Activated T-helper 1 cell treated with anti-CD3 and anti-CD28 coated beads, Interleukin-12 subunit alpha, Interleukin-12 subunit beta, Interleukin-2, Interleukin-4 antibody, amounts not matched to agents 30 ng/mL and 10 ng/mL and 1 ng/mL, durations not matched to agents 14 hours and 24 hours and 36 hours (primary cell): ENCODE measurements around the gene SNPH. TPM values are rescaled to one million over a fixed set of nuclear protein-coding genes. Genes with fewer than 3 reads are reported as not detected.

Source experiments
- DNase-seq: peaks from one replicate; pipeline ENCODE4 v3.0.0; 2021; ENCODE audit warnings: low spot score
- H3K27ac Mint-ChIP-seq: one replicate; pipeline ENCODE4 v1.8.0; 2021; ENCODE audit warnings: mild to moderate bottlenecking, mixed read lengths
- H3K27me3 Mint-ChIP-seq: one replicate; pipeline ENCODE4 v1.8.0; 2022; ENCODE audit warnings: mild to moderate bottlenecking, moderate library complexity, mixed read lengths; ENCODE audit not compliant: insufficient read depth
- H3K36me3 Mint-ChIP-seq: one replicate; pipeline ENCODE4 v1.8.0; 2021; ENCODE audit warnings: low read depth, mixed read lengths
- H3K4me1 Mint-ChIP-seq: one replicate; pipeline ENCODE4 v1.8.0; 2021; ENCODE audit warnings: low read depth, mixed read lengths
- H3K4me3 Mint-ChIP-seq: one replicate; pipeline ENCODE4 v1.8.0; 2021; ENCODE audit warnings: mild to moderate bottlenecking, moderate library complexity, mixed read lengths
- H3K9me3 Mint-ChIP-seq: one replicate; pipeline ENCODE4 v1.8.0; 2021; ENCODE audit warnings: mixed read lengths
- intact Hi-C: fragments of 100-400 bp; cut with micrococcal nuclease; formaldehyde crosslinking; loops from one replicate; pipeline ENCODE4 v1.15.1; 2024
- total RNA-seq: library from RNA; stranded (reverse); gene quantifications from 2 replicates; pipeline ENCODE4 v1.2.3, GENCODE V29; 2022

Gene SNPH
- total RNA-seq, 1 donor from 2014 or later = 2.5 TPM

DNA sequence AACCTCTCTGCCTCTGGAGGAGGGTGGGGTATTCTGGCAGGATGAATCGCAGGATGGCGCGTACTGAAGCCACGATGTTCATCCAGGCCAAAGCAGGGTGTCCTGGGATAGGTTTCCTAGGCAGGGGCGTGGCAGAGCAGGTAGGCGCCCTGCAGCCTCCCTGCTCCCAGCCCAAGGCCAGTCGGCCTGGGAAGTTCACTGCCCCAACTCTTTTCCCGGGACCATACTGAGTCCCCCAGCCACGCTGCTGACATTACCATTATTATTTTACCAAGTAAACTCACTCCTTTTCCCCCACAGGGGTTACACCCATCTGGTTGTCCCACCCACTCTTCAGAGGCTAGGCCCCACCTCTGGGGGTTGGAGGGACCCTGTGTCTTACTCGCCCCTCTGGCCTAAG lies 41.1 kb downstream of the SNPH start:
- intact Hi-C loops = no loop called here
- Mint-ChIP-seq H3K36me3 (no peaks in the 10 kb centered on the region), H3K27ac (no peak overlapping the region), H3K27me3 (no peaks in the 10 kb centered on the region), H3K9me3 (no peaks in the 10 kb centered on the region), H3K4me3 (no peak overlapping the region), H3K4me1 (no peaks in the 10 kb centered on the region)
- no peak for DNase-seq

DNA sequence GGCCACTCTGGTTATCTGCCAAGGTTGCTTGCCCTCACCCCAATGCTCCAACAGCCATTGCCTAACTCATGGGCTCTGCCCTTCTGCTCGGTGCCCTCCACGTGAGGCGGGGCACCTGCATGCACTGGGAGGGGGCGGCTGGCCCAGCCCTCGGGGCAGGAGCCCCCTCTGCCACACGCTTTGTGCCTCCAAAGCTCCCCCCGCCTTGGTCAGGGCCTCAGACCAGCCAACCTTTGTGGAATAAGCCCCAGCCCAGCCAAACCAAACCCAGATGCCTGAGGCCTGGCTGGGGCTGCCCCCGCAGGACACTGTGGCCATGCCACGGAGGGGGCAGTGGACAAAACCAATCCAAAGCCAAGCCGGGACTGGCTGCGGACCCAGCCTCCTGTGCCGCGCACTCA lies 41.5 kb downstream of the SNPH start:
- H3K4me3 Mint-ChIP-seq = no peak overlapping the region
- no peaks in the 10 kb centered on the region for H3K9me3 Mint-ChIP-seq
- DNase-seq = no peak
- H3K27ac Mint-ChIP-seq = no peak overlapping the region
- no peaks in the 10 kb centered on the region for H3K4me1 Mint-ChIP-seq
- H3K27me3 Mint-ChIP-seq = no peaks in the 10 kb centered on the region
- no peaks in the 10 kb centered on the region for H3K36me3 Mint-ChIP-seq
- intact Hi-C loops = no loop called here

DNA sequence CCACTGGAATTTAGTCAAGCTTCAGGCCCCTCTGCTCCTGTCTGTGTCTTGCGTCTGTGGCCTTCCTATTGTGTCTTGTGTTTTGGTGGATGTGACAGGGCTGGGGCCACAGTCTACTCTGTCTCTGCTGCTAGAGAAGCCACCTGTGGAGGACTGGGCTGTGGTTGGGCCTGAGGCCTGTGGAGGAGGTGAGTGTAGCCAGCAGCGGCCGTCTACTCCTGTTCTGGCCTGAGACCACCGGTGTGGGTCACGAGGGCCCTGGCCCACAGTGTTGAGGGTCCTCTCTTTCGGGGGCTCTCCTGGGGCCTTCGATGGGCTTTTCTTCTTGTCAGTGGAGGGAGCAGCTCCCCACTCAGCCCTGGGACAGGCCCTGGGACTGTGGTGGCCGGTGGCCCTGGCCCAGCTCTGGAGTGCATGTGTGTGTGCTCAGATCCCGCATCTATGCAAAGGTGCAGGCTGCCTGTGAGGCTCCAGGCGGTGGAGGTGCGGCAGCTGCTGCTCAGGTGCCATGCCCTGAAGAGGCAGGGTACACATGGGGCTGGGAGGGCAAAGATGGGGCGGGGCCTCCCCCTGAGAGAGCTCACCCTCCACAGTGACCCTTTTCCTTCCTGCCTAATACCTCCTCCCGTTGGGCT lies 42.1 kb downstream of the SNPH start:
- Mint-ChIP-seq H3K36me3 (no peaks in the 10 kb centered on the region), H3K4me1 (no peaks in the 10 kb centered on the region), H3K27me3 (no peaks in the 10 kb centered on the region), H3K27ac (no peak overlapping the region), H3K4me3 (no peak overlapping the region), H3K9me3 (no peaks in the 10 kb centered on the region)
- no peak for DNase-seq
- intact Hi-C loops = no loop called here

DNA sequence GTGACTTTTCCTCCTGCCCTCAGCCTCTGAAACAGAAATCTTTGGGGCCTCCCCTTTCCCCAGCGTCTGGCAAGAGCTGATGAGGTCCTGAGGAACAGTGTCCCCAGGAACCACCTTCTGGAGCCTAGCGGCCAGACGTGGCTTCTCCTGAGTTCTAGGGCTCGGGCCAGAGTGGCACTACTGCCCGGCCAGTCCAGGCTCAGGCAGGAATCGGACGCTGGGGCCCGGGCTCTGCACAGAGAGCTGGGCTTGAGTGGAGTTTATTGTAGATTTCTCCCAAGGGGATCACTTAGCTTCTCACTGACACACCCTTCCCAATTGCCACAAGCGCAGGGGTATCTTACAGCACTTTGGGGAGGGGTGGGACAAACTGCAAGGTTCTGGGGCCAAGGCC lies 42.6 kb downstream of the SNPH start:
- DNase-seq = no peak
- Mint-ChIP-seq H3K27me3 (no peaks in the 10 kb centered on the region), H3K27ac (no peak overlapping the region), H3K9me3 (no peaks in the 10 kb centered on the region), H3K36me3 (no peaks in the 10 kb centered on the region), H3K4me1 (no peaks in the 10 kb centered on the region), H3K4me3 (no peak overlapping the region)
- intact Hi-C loops = no loop called here

DNA sequence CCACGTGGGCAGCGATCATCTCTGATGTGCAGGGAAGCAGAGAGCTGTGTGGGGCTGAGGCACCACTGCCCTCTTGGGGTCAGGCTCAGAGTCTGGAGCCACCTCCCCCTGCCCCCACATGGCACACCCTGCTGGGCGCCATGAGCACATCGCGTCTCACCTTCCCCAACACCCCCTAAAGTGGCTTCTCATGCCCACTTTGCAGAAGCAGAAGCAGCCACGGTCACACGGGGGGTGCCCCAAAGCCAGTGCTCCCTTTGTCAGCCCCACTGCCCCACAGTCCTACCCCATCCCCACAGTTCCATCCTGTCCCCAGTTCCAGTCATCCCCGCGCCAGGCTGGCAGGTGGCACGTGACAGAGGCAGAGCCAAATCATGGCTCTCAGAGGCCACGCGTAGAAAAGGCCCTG lies 43.3 kb downstream of the SNPH start:
- no peaks in the 10 kb centered on the region for H3K4me1 Mint-ChIP-seq
- no peak for DNase-seq
- no peaks in the 10 kb centered on the region for H3K9me3 Mint-ChIP-seq
- H3K27me3 Mint-ChIP-seq = no peaks in the 10 kb centered on the region
- intact Hi-C loops = no loop called here
- H3K36me3 Mint-ChIP-seq = no peaks in the 10 kb centered on the region
- no peak overlapping the region for H3K4me3 Mint-ChIP-seq
- H3K27ac Mint-ChIP-seq = no peak overlapping the region

DNA sequence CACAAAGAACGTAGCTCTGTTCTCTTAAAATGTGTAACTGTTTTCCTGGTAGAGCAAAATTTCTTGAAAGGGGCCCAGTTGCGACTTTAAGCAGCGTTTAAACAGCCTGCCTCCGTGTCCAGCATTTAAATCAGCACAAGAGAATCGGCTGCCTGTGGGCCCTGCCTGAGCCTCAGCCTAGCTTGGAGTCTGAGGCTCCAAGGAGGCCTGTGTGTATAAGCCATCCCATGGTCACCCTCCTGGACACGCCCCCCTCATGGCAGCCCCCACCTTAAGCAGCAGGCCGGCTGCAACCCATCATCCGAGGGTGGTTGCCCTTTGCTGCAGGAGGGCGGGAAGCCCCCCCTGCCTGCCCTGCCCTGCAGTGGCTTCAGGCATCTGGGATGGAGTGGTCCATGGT lies 44.0 kb downstream of the SNPH start:
- no peak overlapping the region for H3K27ac Mint-ChIP-seq
- no peaks in the 10 kb centered on the region for H3K36me3 Mint-ChIP-seq
- no peak overlapping the region for H3K4me3 Mint-ChIP-seq
- peaks cover 6% of the 10 kb centered on the region for H3K27me3 Mint-ChIP-seq
- H3K4me1 Mint-ChIP-seq = no peaks in the 10 kb centered on the region
- H3K9me3 Mint-ChIP-seq = no peaks in the 10 kb centered on the region
- intact Hi-C loops = no loop called here
- no peak for DNase-seq

DNA sequence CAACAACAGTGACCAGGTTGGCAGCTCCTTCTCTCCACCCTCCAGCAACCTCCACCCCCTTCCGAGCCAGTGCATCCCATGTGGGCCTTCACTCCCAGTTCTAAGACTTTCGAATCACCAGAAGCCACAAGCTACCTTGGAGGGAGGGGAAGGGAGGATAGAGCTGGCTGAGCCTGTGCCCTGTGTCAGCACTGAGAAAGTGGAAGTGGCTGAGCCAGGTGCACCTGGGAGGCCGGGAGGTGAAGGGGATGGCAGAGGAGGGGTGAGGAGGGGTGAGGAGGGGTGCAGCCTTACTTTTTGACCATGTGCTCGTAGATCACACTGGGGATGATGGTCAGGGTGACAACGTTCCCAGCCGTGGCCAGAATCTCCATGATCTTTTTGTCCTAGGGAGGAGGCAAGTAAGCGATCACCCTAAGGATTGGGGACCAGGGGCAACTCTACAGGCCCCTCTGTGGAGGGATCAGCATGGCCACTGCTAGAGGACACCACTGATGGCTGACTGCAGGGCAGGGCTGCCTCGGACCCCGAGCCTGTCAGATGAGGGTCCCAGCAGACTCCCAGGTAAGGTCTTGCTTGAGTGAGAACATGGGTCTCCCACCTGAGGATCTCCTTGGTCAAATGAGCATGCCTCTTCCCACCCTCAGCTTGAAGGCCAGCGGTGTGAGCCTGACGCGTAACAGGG lies 44.6 kb downstream of the SNPH start:
- Mint-ChIP-seq H3K27me3 (peaks cover 12% of the 10 kb centered on the region), H3K27ac (no peak overlapping the region), H3K4me1 (no peaks in the 10 kb centered on the region), H3K36me3 (no peaks in the 10 kb centered on the region), H3K9me3 (no peaks in the 10 kb centered on the region), H3K4me3 (no peak overlapping the region)
- intact Hi-C loops = no loop called here
- DNase-seq = no peak

DNA sequence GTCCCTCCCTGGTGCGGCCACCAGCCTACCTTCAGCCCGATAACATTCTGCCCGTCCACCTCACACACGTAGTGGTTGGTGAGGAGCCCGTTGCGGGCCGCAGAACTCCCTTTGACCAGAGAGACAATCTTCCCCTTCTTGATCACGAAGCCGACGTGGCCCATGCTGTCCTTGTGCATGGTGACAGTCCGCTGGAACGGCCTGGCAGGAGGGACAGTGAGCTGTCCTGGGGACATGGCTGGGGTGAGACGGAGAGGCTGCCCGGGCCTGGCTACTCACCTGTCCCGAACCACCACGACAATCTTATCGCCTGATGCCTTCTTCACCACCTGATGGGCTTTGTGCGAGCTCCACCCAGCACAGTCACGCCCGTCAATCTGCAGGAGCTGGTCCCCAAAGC lies 46.2 kb downstream of the SNPH start:
- intact Hi-C loops = no loop called here
- H3K27ac Mint-ChIP-seq = no peak overlapping the region
- H3K4me1 Mint-ChIP-seq = peaks cover 6% of the 10 kb centered on the region
- H3K9me3 Mint-ChIP-seq = no peaks in the 10 kb centered on the region
- no peaks in the 10 kb centered on the region for H3K36me3 Mint-ChIP-seq
- H3K27me3 Mint-ChIP-seq = peaks cover 13% of the 10 kb centered on the region
- DNase-seq = no peak
- no peak overlapping the region for H3K4me3 Mint-ChIP-seq

DNA sequence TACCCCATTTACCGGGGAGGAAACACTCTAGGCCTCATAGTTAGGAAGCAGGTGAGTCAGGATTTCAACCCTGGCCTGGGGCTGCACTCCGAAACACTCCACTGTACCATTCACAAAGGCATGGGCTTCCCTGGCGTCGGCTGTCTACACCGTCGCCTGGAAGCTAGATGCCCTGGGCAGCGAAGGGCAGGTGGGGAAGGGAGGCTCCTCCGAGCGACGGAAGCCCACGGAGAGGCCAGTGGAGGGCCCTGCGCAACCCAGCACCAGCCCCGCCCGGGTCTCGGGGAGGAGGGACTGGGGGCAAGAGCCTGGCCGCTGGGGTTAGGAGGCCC lies 46.8 kb downstream of the SNPH start:
- DNase-seq = no peak
- H3K36me3 Mint-ChIP-seq = no peaks in the 10 kb centered on the region
- H3K4me1 Mint-ChIP-seq = peaks cover 12% of the 10 kb centered on the region
- no peaks in the 10 kb centered on the region for H3K9me3 Mint-ChIP-seq
- H3K27me3 Mint-ChIP-seq = peaks cover 13% of the 10 kb centered on the region
- intact Hi-C loops = loop anchor here (1.0 kb wide), 5 partner anchors 12 to 190 kb away; partner anchors contain the start of gene FKBP1A
- H3K4me3 Mint-ChIP-seq = no peak overlapping the region
- no peak overlapping the region for H3K27ac Mint-ChIP-seq

DNA sequence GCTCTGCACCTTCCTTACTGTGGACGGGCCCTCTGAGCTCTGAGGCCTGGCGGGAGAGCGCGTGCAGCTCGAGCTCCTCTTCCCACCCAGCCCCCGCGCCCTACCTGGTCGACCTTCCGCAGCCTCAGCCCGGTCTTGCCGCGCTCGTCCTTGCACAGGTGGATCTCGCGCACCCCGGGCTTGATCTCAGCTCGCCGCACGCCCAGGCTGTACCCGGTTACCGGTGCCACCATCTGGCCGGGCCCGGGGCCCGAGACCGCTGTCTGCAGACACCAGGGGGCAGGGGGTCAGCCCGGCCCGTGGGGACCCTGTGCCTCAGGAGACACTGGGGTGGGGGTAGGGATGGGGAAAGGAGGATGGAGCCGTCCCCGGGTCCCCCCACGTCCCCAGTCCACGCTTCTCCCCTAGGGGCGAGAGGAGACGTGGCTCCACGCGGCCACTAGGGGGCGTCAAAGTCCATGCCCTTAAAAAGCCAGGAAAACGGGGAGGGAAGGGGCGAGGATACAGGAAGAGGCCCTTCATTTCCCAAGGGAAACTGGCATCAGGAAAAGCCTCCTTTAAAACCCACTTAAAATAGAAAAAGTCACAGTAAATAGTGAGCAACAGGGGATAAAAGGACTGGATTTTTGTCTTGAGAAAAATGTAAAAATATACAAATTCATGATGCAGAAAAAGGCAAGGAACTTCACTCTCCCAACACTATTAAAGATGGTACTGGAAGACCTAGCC lies 47.3 kb downstream of the SNPH start:
- intact Hi-C loops = loop anchor here (1.0 kb wide), 5 partner anchors 12 to 190 kb away; partner anchors contain the start of gene FKBP1A
- Mint-ChIP-seq H3K36me3 (no peaks in the 10 kb centered on the region), H3K27ac (no peak overlapping the region), H3K27me3 (peaks cover 13% of the 10 kb centered on the region), H3K4me1 (peaks cover 16% of the 10 kb centered on the region), H3K9me3 (no peaks in the 10 kb centered on the region), H3K4me3 (no peak overlapping the region)
- DNase-seq = peak; percentile 47

DNA sequence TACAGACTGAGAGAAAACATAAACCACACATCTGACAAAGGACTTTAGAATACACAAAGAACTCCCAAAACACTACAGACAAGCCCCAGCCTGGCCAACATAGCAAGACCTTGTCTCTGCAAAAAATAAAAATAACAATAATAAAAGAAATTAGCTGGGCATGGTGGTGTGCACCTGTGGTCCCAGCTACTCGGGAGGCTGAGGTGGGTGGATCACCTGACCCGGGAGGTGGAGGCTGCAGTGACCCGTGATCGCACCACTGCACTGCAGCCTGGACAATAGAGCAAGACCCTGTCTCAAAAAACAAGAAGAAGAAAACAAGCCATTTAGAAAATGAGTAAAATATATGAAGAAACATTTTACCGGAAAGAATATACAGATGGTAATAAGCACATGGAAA lies 49.7 kb downstream of the SNPH start:
- Mint-ChIP-seq H3K4me1 (peaks cover 22% of the 10 kb centered on the region), H3K27me3 (peaks cover 13% of the 10 kb centered on the region), H3K4me3 (no peak overlapping the region), H3K9me3 (peaks cover 4% of the 10 kb centered on the region), H3K27ac (no peak overlapping the region), H3K36me3 (no peaks in the 10 kb centered on the region)
- DNase-seq = no peak
- intact Hi-C loops = no loop called here

DNA sequence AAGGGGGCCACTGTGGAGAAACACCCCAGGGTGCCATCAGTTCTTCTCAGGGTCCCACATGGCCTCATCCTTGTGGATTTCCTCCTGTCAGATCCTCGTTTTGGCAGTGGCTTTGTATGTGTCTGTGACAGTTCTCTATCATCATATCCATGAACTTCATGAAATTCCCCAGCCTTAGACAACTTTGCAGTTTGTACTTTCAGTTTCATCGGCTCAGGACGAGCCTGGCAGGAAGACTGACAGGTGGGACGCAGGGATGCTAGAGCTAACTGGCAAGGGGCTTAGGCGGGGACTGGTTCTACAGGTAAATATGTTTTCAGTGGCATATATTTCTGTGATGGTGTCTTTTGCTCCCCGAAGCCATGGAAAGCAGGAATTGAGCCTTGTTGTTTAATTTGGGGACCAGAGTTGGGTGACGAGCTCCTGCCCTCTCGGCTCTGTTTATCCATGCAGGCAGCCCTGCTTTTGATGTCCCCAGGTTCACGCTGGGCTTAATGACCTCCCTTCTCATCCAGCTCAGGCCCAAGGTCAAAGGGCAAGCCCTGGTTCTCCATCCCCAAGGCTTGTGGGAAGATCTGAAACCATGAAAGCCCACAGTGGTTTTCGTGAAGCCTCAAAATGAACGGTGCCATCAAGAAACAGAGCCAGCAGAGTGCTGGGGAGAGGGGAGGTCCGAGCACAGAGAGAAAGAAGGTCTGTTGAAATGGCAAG lies 51.6 kb downstream of the SNPH start:
- intact Hi-C loops = no loop called here
- no peaks in the 10 kb centered on the region for H3K36me3 Mint-ChIP-seq
- no peak overlapping the region for H3K4me3 Mint-ChIP-seq
- peaks cover 4% of the 10 kb centered on the region for H3K9me3 Mint-ChIP-seq
- no peak for DNase-seq
- peaks cover 22% of the 10 kb centered on the region for H3K4me1 Mint-ChIP-seq
- no peak overlapping the region for H3K27ac Mint-ChIP-seq
- H3K27me3 Mint-ChIP-seq = peaks cover 19% of the 10 kb centered on the region

DNA sequence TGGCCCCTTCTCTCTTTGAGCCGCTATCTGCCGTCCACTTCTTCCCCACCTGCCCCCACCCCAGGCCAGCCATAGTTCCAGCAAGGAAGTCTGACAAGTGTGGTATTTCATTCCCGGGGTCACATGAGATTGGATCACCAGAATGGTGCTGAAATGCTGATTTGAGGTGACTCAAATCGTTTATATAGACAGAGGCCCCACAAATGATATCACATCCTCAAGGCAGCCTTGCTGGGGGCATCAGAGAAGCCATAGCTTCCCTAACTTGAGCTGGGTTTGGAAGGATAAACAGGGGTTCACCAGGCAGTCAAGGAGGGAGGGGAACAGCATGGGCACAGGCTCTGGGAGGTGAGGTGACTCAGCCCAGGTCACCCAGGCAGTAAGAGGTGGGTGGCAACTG lies 53.0 kb downstream of the SNPH start:
- Mint-ChIP-seq H3K36me3 (no peaks in the 10 kb centered on the region), H3K9me3 (peaks cover 4% of the 10 kb centered on the region), H3K4me3 (no peak overlapping the region), H3K27ac (no peak overlapping the region), H3K27me3 (peaks cover 19% of the 10 kb centered on the region), H3K4me1 (peaks cover 22% of the 10 kb centered on the region)
- intact Hi-C loops = no loop called here
- DNase-seq = no peak
